Panc1 (cell line): ENCODE data around the gene ERRFI1. TPM values are rescaled to one million over a fixed set of nuclear protein-coding genes. Genes with fewer than 3 reads are reported as not detected.
A peak's percentile ranks its signal among the peaks of the same experiment; 100 is the strongest.

Experiments
- ATAC-seq: fragments of 200-7000 bp; cut with Tn5 transposase; 2 replicates; pipeline ENCODE4 v1.9.1; 2020; ENCODE audit warnings: mild to moderate bottlenecking, moderate library complexity
- BruUV-seq: library from RNA; stranded (reverse); fragments of 400-500 nt; replicated peaks from 2 replicates; lab custom pipeline; 2021; lab: Mats Ljungman, UMichigan
- CTCF ChIA-PET: fragments of 300-600 bp; sonication (Branson Sonifier 250); formaldehyde crosslinking; loops from one replicate; lab custom pipeline; 2022; ENCODE audit warnings: antibody characterized with exemption; lab: Charles Lee
- POLR2A ChIA-PET: fragments of 300-600 bp; sonication (Branson Sonifier 250); formaldehyde crosslinking; loops from one replicate; lab custom pipeline; 2022; ENCODE audit warnings: antibody characterized with exemption; lab: Charles Lee
- DNase-seq: peaks from one replicate; pipeline ENCODE4 v3.0.0-alpha.2; 2010; ENCODE audit warnings: low read depth, low spot score
- H3K27ac ChIP-seq: 2 replicates; pipeline ENCODE4 v1.5.1; 2011; ENCODE audit warnings: mild to moderate bottlenecking, low read length, inconsistent platforms
- H3K27me3 ChIP-seq: fragments of 200-500 bp; sonication (Bioruptor generic); 2 replicates; pipeline ENCODE4 v1.6.0; 2014; ENCODE audit warnings: low read length, inconsistent platforms; ENCODE audit not compliant: control insufficient read depth, insufficient read depth
- H3K36me3 ChIP-seq: fragments of 200-500 bp; sonication (Bioruptor generic); 2 replicates; pipeline ENCODE4 v1.5.1; 2014; ENCODE audit warnings: inconsistent platforms, mild to moderate bottlenecking, low read length, moderate library complexity; ENCODE audit not compliant: control insufficient read depth, insufficient read depth
- H3K4me1 ChIP-seq: 2 replicates; pipeline ENCODE4 v1.5.1; 2011; ENCODE audit warnings: inconsistent platforms, mild to moderate bottlenecking, low read length, moderate library complexity; ENCODE audit not compliant: control insufficient read depth, insufficient read depth
- H3K4me3 ChIP-seq, 2 experiments: 2 replicates each; pipeline ENCODE4 v1.5.1; 2011 to 2012; ENCODE audit warnings: low read depth in 2 of 2, low read length in 2 of 2, mild to moderate bottlenecking in 2 of 2, inconsistent platforms in 1 of 2, moderate library complexity in 1 of 2
- H3K9me3 ChIP-seq: fragments of 200-500 bp; sonication (Bioruptor generic); 2 replicates; pipeline ENCODE4 v1.5.1; 2014; ENCODE audit warnings: low read depth, mild to moderate bottlenecking, inconsistent platforms, low read length, moderate library complexity; ENCODE audit not compliant: control insufficient read depth, insufficient read depth
- POLR2AphosphoS5 ChIP-seq: IDR thresholded peaks from 2 replicates; pipeline ENCODE4 v1.6.1; 2012; ENCODE audit warnings: mild to moderate bottlenecking, low read depth, low read length, moderate library complexity
- SIN3A ChIP-seq: IDR thresholded peaks from 2 replicates; pipeline ENCODE4 v1.6.1; 2012; ENCODE audit warnings: low read depth, mild to moderate bottlenecking, low read length, moderate library complexity, borderline replicate concordance; ENCODE audit not compliant: insufficient read depth
- TCF7L2 ChIP-seq: IDR thresholded peaks from 2 replicates; pipeline ENCODE4 v1.6.1; 2011; ENCODE audit warnings: mild to moderate bottlenecking, low read depth, low read length, inconsistent platforms
- in situ Hi-C: cut with HindIII; loops from 2 replicates; pipeline ENCODE4 v1.10.0; 2016; ENCODE audit warnings: low sequenced_read_pairs, low pct_unique_long_range_greater_than_20kb
- intact Hi-C: fragments of 100-400 bp; cut with micrococcal nuclease; formaldehyde crosslinking; loops from one replicate; pipeline ENCODE4 v1.10.0; 2022; ENCODE audit not compliant: unreplicated experiment
- total RNA-seq: library from RNA; stranded (reverse); gene quantifications from one replicate; pipeline ENCODE4 v1.2.1, GENCODE V29; 2021; ENCODE audit not compliant: unreplicated experiment
- TF ChIP-seq, protein P1 (sequence below), 2 experiments: IDR thresholded peaks; 2 replicates each; pipeline ENCODE4 v1.6.1; 2011 to 2012; ENCODE audit warnings: low read depth in 2 of 2, control low read depth in 1 of 2, low read length in 1 of 2, mild to moderate bottlenecking in 1 of 2, moderate library complexity in 1 of 2; ENCODE audit not compliant: insufficient read depth in 1 of 2
- TF ChIP-seq, protein P2 (sequence below): fragments of 450-650 bp; IDR thresholded peaks from 2 replicates; pipeline ENCODE4 v1.5.1; 2017; ENCODE audit warnings: mild to moderate bottlenecking

The ERRFI1 gene
- total RNA-seq, 1 experiment from 2014 or later: 299 TPM

DNA sequence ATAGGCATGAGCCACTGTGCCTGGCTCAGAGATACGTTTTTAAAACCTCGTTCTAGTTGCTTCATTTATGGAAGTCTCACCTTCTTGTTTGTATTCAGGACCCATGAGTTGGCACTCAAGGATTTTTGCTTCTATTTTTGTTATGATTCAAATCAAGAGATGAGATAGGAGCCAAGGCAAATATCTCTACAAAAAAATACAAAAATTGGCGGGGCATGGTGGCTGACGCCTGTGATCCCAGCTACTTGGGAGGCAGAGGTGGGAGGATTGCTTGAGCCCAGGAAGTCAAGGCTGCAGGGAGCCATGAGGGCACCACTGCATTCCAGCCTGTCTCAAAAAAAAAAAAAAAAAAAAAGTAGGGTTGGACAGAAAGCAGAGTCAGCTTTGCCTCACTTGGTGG lies 36.8 kb upstream of the ERRFI1 start:
- intact Hi-C loops (no loop called here), in situ Hi-C loops (no loop called here)
- ChIA-PET CTCF (no interaction called here), POLR2A (interaction anchor here (0.6 to 1.7 kb wide), 2 partner anchors 21 to 34 kb away, joined by 3 to 5 read pairs; no protein-coding TSS in a partner anchor)
- H3K27ac ChIP-seq: peak overlapping the region; percentile 99
- DNase-seq (no peak), ATAC-seq (no peak)
- H3K4me1 ChIP-seq: peaks cover 46% of the 10 kb centered on the region
- H3K4me3 ChIP-seq: no peak overlapping the region
- H3K36me3 ChIP-seq: no peaks in the 10 kb centered on the region
- H3K27me3 ChIP-seq: no peaks in the 10 kb centered on the region
- no TSS peak for BruUV-seq
- H3K9me3 ChIP-seq: no peaks in the 10 kb centered on the region
- TF ChIP-seq SIN3A: no peak
- no peak for TF ChIP-seq TCF7L2
- TF ChIP-seq, protein P1, sequence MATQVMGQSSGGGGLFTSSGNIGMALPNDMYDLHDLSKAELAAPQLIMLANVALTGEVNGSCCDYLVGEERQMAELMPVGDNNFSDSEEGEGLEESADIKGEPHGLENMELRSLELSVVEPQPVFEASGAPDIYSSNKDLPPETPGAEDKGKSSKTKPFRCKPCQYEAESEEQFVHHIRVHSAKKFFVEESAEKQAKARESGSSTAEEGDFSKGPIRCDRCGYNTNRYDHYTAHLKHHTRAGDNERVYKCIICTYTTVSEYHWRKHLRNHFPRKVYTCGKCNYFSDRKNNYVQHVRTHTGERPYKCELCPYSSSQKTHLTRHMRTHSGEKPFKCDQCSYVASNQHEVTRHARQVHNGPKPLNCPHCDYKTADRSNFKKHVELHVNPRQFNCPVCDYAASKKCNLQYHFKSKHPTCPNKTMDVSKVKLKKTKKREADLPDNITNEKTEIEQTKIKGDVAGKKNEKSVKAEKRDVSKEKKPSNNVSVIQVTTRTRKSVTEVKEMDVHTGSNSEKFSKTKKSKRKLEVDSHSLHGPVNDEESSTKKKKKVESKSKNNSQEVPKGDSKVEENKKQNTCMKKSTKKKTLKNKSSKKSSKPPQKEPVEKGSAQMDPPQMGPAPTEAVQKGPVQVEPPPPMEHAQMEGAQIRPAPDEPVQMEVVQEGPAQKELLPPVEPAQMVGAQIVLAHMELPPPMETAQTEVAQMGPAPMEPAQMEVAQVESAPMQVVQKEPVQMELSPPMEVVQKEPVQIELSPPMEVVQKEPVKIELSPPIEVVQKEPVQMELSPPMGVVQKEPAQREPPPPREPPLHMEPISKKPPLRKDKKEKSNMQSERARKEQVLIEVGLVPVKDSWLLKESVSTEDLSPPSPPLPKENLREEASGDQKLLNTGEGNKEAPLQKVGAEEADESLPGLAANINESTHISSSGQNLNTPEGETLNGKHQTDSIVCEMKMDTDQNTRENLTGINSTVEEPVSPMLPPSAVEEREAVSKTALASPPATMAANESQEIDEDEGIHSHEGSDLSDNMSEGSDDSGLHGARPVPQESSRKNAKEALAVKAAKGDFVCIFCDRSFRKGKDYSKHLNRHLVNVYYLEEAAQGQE (IDR thresholded peaks at IDR 0.05; ENCODE audit: insufficient read depth in 1 of 2, low read depth in 2 of 2, low read length in 1 of 2): no peak
- TF ChIP-seq POLR2AphosphoS5: no peak
- TF ChIP-seq, protein P2, sequence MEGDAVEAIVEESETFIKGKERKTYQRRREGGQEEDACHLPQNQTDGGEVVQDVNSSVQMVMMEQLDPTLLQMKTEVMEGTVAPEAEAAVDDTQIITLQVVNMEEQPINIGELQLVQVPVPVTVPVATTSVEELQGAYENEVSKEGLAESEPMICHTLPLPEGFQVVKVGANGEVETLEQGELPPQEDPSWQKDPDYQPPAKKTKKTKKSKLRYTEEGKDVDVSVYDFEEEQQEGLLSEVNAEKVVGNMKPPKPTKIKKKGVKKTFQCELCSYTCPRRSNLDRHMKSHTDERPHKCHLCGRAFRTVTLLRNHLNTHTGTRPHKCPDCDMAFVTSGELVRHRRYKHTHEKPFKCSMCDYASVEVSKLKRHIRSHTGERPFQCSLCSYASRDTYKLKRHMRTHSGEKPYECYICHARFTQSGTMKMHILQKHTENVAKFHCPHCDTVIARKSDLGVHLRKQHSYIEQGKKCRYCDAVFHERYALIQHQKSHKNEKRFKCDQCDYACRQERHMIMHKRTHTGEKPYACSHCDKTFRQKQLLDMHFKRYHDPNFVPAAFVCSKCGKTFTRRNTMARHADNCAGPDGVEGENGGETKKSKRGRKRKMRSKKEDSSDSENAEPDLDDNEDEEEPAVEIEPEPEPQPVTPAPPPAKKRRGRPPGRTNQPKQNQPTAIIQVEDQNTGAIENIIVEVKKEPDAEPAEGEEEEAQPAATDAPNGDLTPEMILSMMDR: no peak

DNA sequence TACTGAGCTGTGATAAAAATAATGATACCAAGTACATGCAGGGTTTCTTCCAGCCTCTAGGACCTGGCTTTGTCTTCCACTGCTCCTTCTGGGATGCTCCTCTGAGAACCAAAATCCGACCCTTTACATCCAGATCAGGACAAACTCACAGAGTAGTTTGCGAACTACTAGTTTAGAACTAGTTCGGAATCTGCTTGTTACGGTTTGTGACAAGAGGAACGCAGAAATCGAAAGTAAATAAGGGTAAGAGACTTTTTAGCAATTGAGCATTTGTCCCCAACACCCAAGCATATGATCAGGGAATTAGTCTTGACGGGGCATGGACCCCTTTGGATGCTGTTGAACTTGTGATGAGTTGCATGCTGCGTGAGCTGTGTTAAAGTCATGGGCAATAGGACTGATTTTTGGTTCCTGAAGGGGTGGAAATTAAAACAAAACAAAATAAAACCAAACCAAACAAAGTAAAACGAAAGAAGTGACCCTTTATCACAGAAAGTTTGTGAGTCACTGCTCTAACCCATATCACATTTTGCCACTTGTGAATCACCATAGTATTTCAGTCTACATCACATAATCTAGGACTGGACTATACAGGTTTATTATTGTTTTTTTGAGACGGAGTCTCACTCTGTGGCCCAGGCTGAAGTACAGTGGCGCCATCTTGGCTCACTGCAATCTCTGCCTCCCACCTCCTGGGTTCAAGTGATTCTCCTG lies 35.7 kb upstream of the ERRFI1 start:
- H3K4me1 ChIP-seq: peaks cover 49% of the 10 kb centered on the region
- ChIA-PET POLR2A (interaction anchor here (0.5 to 1.3 kb wide), 5 partner anchors 13 to 149 kb away, joined by 3 to 4 read pairs (median 3); no protein-coding TSS in a partner anchor), CTCF (interaction anchor here (1.2 kb wide), 1 partner anchor 253 kb away, joined by 3 read pairs; no protein-coding TSS in a partner anchor)
- ATAC-seq (peak; percentile 77), DNase-seq (no peak)
- H3K9me3 ChIP-seq: no peaks in the 10 kb centered on the region
- peak overlapping the region in 1 of 2 experiments; percentile 13; a peak in 2 of 4 replicates for H3K4me3 ChIP-seq
- H3K36me3 ChIP-seq: no peaks in the 10 kb centered on the region
- TF ChIP-seq, protein P1 (IDR thresholded peaks at IDR 0.05; ENCODE audit: insufficient read depth in 1 of 2, low read depth in 2 of 2, low read length in 1 of 2): no peak
- TF ChIP-seq TCF7L2 (peak; percentile 10), SIN3A (no peak)
- TSS peak; percentile 99 for BruUV-seq
- peak overlapping the region; percentile 99 for H3K27ac ChIP-seq
- in situ Hi-C loops (no loop called here), intact Hi-C loops (no loop called here)
- H3K27me3 ChIP-seq: no peaks in the 10 kb centered on the region
